DMS 273 treated with DMSO at 0.1 percent for 48 hours (cell line): ENCODE measurements around the gene ANKRD50.

Experiments used
- DNase-seq: peaks from one replicate; lab custom pipeline; 2025; lab: John Stamatoyannopoulos, UW

The ANKRD50 gene

DNA sequence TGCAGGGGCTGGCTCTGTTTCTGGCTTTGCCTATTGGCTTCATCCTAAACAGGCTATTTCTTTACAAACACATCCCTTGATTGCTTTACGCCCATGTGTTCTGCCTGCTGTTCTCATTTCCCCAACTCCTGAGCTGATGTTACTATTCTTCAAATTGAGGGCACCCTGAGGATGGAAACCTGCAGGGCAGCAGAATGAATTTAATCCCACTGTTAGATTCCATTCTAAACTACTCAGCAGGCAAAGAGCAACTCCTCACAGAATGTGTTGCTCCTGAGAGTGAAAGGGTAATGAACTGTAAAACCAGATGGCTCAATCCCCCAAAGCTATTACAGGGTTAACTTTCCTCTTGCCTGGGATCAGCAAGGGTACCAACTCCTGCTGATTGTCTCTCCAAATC, 75.7 kb downstream of the ANKRD50 start:
- DNase-seq, result no peak

- no peak for DNase-seq
Observed at GRCh38 chr4:124635331-124635730, 77.2 kb downstream of the ANKRD50 start.

DNA sequence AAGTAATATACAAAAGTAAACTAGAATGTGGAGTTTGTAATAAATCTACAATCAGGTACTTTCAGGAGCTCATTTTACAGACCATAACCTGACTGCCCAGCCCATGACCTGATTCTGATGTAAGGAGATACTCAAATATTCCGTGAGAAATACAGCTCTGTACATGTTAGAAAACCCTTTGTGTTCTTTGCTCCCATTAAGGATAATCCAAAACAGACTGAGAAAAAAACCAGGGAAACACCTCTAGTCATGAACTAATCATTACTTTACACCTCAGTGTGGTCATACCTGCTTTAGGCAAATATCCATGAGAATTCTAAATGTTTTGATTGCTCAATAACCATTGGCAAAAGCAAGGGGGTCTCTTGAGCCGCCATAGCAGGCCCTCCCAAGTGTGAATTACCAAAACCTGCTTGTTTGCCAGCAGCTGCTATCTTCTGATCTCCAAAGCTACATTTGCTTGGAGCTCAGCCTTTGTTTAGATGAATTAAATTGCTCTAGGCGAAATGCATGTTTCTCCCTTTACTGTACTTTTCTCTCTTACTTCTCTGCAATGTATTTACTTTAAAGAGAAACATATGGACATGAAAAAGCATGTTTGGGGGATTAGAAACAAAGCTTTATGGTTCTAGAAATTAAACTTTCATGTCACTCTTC, 79.1 kb downstream of the ANKRD50 start:
- DNase-seq, result no peak

GRCh38 chr4:124632439-124632838, 80.1 kb downstream of the ANKRD50 start:
- DNase-seq, result no peak

GRCh38 chr4:124631760-124632159, 80.8 kb downstream of the ANKRD50 start:
- no peak for DNase-seq

DNA sequence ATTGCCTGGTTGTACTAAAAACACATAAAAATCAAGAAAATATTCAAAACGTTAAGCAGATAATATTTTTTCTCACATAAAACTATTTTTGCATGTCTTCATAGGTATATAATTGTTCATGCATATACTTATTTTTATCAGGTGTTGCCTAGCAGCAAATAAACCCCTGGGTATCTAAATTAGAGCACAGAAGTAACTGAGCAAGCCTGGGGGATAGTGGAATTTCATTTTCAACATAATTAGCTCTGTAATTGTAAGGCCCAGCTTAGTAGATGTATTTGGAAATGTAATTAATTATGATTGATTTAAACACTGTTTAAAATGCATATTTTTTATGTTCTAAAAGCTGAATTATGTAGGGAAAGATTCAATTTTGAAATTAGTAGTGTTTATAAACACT, 82.9 kb downstream of the ANKRD50 start:
- no peak for DNase-seq
